Left renal pelvis (tissue), 4 donors: ENCODE measurements around the gene CYTH4. TPM values are rescaled to one million over a fixed set of nuclear protein-coding genes. Genes with fewer than 3 reads are reported as not detected.

Source experiments
- DNase-seq, 4 donors: peaks; one replicate each; pipeline ENCODE4 v3.0.0-alpha.2; 2013; ENCODE audit warnings: low read depth in 4 of 4, low spot score in 3 of 4
- polyA plus RNA-seq, 4 donors: library from polyadenylated mRNA; unstranded; fragments of 120-200 nt; gene quantifications; one replicate each; pipeline ENCODE4 v1.2.1, GENCODE V29; 2013; ENCODE audit not compliant: insufficient read length in 4 of 4

The CYTH4 gene
- polyA plus RNA-seq, 4 donors = 3.4 to 6.2 (median 4.0) TPM

GRCh38 chr22:37285937-37286336 lies 3.6 kb downstream of the CYTH4 start:
- DNase-seq = no peak

- DNase-seq = no peak
Observed at GRCh38 chr22:37287550-37287951, 5.2 kb downstream of the CYTH4 start.

GRCh38 chr22:37288521-37288920 lies 6.2 kb downstream of the CYTH4 start:
- DNase-seq = no peak

GRCh38 chr22:37289156-37289735 lies 6.9 kb downstream of the CYTH4 start:
- no peak for DNase-seq

- DNase-seq = no peak
Observed at GRCh38 chr22:37290737-37291136, 8.4 kb downstream of the CYTH4 start.

- no peak for DNase-seq
Observed at GRCh38 chr22:37291559-37292298, 9.4 kb downstream of the CYTH4 start.

- DNase-seq = no peak
Observed at GRCh38 chr22:37292641-37293040, 10.3 kb downstream of the CYTH4 start.

GRCh38 chr22:37293172-37293571 lies 10.9 kb downstream of the CYTH4 start:
- no peak for DNase-seq

- DNase-seq = no peak
Observed at GRCh38 chr22:37294747-37295146, 12.4 kb downstream of the CYTH4 start.

GRCh38 chr22:37295213-37295886 lies 13.0 kb downstream of the CYTH4 start:
- no peak for DNase-seq

- no peak for DNase-seq
Observed at GRCh38 chr22:37295946-37296345, 13.6 kb downstream of the CYTH4 start.

GRCh38 chr22:37298748-37299495 lies 16.6 kb downstream of the CYTH4 start:
- no peak for DNase-seq

GRCh38 chr22:37299969-37300509 lies 17.7 kb downstream of the CYTH4 start:
- DNase-seq = no peak

GRCh38 chr22:37300551-37301017 lies 18.3 kb downstream of the CYTH4 start:
- no peak for DNase-seq

- DNase-seq = no peak
Observed at GRCh38 chr22:37301144-37301830, 19.0 kb downstream of the CYTH4 start.

GRCh38 chr22:37302674-37303555 lies 20.6 kb downstream of the CYTH4 start:
- no peak for DNase-seq

- DNase-seq = no peak
Observed at GRCh38 chr22:37303821-37304274, 21.5 kb downstream of the CYTH4 start.

GRCh38 chr22:37304595-37305343 lies 22.5 kb downstream of the CYTH4 start:
- DNase-seq = no peak
